CD4-positive, alpha-beta T cell treated with Interleukin-12 subunit alpha and Interleukin-12 subunit beta, for 1 hour (primary cell): Measurements from ENCODE around the gene SREK1.
"Not testable (repeated sequence)": the region's sequence is repeated elsewhere in the genome, so short reads cannot be mapped to it uniquely, and the experiment has no call there.

ENCODE experiments used
- DNase-seq: peaks from one replicate; pipeline ENCODE4 v3.0.0-alpha.2; 2020

Gene SREK1

DNA sequence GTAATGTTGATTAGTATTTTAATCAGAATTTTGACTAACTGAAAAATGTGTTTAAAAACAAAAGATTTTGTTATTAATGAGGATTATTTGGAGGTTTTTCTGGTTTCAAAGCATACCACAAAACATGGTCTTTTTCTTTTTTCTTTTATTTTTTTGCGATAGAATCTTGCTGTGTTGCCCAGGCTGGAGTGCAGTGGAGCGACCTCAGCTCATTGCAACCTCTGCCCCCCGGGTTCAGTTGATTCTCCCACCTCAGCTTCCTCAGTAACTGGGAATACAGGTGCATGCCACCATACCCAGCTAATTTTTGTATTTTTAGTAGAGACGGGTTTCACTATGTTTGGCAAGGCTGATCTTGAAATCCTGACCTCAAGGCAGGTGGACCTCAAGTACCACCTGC, 24.1 kb downstream of the SREK1 start:
- DNase-seq: no peak

DNA sequence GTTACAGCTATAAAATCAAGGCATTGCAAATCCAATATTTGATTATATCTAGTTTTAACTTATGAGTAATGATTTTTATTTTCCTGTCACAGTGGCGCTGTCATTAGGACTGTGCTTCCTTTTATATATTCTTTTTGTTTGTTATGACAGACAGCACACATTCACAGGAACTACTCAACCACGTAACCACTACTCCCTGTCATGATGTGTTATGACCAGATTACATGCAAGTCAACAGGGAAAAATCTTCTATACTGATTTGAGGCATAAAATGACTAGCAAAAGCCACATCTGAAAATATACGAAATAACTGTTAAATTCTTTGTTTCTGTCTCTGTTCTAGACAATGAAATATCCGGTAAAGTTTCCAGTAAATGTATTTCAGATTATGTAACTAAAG, 25.4 kb downstream of the SREK1 start:
- peak; percentile 38 for DNase-seq

DNA sequence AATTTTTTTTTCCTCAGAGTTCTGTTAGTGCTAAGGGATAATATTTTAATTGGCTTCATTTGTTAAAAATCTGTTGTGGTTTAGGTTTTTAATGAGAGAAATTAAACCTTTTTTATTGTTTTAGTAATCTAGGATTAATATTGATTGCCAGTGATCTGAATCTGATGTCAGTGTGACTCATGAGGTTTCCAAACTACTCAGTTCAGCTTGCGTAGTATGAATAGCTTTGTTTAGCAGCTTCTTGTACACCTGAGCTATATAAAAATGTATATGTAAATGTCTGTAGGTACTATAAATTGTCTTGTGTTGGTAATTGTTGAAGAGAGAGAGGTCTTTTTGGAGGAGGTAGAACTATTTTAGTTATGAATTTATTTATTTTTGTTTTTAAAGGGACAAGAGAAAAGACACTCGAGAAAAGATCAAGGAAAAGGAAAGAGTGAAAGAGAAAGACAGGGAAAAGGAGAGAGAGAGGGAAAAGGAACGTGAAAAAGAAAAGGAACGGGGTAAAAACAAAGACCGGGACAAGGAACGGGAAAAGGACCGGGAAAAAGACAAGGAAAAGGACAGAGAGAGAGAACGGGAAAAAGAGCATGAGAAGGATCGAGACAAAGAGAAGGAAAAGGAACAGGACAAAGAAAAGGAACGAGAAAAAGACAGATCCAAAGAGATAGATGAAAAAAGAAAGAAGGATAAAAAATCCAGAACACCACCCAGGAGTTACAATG, 26.3 kb downstream of the SREK1 start:
- no peak for DNase-seq

DNA sequence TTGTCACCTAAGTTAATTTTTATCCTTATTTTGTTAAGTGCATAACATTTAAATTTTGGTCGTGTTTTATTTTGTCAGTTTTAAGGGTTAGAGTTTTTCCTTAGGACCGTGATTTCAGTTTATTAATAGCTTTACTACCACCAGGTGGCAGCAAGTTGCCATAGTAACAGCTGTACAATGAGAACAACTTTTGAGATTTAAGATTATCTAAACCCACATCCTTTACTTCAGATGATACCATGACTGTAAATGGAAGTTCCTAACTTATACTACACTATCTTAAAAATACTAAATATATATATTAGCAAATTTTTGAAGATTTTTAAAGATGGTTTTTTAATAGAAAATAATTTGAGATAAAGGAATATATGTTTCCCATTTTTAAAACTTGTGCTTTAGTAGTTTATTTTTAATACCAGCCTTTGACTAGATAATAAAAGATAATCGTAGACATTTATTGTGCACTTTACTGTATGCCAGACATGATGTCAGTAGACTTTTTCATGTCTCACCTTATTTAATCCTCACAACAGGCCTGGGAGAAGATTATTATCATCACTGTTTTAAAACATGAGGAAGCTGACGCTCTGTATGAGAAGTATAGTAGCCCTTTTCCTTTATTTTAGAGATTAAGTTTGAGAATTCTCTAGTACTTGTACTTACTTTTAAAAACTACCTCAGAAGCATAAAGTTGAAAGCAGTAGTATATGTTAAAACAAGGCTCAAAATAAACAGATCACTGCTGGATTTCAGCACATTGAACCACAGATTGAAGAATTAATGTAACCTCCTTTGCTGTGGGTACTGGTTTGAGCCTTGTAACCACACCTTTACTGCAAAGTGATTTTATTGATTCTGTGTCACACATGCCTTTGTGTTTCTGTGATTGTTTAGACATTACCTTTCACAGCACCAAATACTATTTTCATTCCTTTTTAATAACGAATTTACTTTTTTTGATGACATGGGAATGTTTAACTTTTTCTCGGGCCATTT, 27.5 kb downstream of the SREK1 start:
- DNase-seq: peak; percentile 80

DNA sequence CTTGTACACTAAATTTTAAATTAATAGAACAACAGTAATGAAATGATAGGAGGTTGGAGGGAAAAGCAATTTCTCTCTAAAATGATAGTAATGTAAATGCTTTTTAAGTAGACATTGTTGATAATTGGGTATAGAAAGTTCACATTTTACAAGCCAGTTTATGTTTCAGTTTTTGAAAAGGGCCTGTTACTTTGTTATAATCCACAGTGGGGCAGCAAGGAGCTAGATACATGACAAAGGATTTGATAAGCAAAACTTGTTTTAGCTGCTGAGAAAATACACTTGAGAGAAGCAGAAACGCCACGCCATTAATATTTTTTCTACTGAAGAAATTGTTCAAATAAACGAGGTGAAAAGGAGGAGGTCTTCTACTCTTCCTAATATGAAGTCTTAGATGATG, 30.2 kb downstream of the SREK1 start:
- DNase-seq: no peak

DNA sequence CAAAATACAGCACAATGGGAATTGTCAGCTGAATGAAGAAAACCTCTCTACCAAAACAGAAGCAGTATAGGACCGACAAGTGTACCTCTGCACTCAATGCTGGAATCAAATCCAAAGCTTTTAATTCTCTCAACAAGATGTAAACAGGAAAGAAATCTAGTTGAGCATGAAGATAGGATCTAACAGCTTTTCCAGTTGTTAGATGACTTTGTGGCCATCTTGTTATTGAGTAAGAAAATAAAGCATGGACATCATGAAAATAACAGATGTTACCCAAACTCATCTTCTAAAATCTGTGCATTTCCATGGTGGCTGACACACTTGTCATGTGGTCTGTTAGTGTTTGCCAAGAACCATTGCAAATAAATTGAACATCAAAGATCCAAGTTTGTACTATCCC, 34.7 kb downstream of the SREK1 start:
- no peak for DNase-seq

DNA sequence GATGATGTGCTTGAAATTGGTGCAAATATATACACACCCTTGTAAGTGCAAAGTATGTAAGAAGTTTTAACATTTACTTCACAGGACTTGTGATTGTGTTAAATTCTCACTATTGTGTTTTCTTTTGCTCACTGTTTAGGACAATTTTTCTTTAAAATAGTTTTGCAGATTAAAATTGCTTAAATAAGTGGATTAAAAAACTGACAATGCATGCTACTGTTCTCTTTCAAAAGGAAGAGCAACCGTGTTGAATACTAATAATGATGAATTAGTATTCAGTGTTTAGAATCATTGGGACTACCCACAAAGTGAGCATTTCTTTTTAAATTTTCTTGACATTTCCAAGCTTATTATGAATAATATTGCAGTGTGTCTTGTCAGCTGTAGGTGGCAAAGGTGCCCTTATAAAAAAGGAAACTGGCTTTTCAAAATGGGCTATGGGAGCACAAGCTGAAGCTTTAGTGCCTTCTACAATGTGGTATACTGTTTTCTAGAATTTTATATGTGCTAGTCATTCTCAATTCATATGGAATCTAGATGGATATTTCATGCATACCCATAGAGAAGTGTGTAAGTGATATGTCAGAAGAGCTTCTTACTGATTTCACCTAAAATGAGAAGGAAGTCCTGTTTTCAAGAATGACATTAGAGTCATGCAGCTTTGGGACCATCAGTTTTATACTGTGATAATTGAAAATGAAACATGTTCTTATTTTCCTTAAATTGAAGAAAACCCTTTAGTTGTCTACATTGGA, 35.4 kb downstream of the SREK1 start:
- DNase-seq: no peak

DNA sequence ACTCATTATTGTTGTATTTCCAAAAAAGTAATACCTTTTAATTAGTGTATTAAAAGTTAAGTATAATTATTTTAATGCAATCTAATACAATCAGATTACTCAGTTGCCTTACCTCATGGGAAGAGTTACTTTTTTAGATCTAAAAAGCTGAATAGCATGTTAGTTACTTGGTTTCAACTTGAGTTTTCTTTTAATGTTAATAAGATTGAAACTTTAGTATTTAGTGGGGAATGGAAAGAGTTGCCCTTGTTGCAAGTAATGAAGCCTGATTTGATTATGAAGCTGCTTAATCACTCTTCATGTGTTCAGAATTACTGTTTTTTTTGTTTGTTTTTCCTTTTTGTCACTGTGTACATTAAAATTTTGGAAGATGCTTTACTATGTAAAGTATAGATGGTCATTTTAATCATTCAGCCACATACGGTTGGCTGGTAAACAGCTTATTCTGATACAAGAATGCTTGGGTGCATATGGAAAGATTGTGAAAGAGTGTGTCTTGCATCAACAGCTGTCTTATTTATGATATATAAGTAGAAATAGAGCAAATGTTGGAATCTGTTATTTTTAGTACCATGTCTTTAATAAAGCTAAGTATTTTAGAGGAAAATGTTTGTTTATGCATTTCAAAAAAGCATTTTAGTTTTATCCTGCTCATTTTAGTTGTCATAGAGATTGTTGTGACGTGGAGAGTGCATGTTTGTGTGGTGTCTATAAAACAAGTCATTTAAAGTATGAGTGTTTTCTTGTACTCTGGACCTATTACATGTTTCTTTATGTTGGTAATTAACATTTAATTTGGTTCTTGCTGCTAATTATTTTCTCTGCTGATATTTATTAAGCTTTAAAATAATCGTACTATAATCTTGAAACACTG, 36.4 kb downstream of the SREK1 start:
- DNase-seq: no peak

DNA sequence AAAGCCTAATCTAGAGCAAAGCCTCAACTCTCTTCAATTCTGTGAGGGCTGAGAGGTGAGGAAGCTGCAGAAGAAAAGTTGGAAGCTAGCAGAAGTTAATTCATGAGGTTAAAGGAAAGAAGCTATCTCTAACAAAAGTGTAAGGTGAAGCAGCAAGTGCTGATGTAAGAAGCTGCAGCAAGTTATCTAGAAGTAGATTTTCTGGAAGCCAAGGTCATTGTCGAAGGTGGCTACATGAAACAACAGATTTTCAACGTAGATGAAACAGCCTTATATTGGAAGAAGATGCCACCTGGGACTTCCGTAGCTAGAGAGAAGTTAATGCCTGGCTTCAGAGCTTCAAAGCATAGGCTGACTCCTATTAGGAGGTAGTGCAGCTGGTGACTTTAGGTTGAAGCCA, 42.0 kb downstream of the SREK1 start:
- no peak for DNase-seq

DNA sequence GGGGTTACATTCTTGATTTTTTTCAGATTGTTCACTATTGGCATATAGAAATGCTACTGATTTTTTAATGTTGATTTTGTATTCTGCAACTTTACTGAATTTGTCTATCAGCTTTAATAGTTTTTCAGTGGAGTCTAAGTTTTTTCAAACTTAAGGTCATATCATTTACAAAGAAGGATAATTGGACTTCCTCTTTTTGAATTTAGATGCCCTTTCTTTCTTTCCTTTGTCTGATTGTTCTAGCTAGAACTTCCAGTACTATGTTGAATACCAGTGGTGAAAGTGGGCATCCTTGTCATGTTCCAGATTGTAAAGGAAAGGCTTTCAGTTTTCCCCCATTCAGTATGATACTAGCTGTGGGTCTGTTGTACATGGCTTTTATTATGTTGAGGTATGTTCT, 49.3 kb downstream of the SREK1 start:
- DNase-seq: no peak

DNA sequence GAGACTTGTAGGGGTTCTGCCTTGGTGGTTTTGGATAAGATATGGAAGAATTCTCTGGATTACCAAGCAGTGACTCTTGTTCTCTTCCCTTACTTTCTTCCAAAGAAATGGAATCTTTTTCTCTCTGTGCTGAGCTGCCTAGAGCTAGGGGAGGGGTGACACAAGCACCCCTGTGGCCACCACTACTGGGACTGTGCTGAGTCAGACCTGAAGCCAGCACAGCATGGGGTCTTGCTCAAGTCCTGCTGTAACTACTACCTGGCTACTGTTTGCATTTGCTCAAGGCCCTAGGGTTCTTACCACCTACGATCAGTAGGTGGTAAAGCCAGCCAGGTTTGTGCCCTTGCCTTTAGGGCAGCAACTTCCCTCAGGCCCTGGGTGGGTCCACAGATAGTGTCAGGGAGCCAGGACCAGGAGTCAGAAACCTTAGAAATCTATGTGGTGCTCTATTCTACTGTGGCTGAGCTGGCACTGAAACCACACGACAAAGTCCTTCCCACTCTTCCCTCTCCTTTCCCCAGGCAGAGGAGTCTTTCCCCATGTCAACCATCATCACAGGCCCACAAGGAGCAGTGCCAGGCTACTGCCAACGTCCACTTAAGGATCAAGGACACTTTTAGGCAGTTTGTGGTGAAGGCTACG, 53.8 kb downstream of the SREK1 start:
- DNase-seq: no peak

DNA sequence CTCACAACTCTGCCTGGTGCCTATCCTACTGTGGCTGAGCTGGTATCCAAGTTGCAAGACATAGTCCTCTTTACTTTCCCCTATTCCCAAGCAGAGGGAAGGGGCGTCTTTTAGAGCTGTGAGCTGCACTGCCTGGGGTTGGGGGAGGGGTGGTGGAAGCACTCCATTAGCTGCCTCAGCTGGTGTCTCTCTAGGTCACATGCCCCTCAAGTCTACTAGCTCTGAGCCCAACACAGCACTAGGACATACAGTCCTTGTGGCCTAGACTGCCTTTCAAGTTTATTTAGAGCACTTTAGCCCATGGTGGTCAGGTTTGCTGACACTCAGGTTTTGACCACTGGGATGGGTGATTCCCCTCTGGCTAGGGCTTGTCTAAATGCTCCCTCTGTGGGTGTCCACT, 54.7 kb downstream of the SREK1 start:
- no peak for DNase-seq

DNA sequence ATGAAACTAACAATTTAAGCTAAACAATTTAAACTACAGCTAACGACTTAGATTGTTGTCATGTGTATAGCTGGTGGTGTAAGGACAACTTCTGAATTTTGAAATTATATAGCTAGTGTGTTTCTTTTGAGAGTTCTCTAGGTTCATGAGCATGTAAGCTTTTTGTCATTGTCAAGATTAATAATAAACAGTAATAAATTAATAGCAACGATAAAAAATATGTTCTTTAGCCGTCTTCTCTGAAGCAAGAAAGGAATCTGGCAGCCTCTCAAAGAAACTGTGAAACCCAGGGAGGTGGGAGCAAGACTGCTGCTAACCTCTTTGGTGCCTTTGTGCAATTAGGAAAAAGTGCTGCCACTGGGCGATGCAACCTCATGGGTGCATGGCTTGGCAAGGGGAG, 59.4 kb downstream of the SREK1 start:
- no peak for DNase-seq

DNA sequence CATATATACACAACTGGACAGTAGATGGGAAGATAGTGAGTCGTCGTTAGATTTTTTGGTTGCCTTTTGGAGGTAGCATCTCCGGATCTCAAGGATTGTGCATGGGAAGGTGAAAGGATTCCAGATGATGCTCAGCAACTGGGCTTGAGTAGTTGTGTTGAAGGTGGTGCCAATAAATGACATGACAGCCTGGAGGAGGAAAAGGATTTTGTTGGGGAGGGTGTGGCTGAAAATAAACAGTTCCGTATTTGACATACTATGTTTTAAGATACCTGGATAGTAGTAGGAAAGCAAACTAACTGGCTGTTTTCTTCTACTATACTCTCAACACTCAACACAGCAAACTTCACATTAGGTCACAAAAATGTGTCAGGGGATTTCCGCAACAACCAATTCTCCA, 62.4 kb downstream of the SREK1 start:
- no peak for DNase-seq

DNA sequence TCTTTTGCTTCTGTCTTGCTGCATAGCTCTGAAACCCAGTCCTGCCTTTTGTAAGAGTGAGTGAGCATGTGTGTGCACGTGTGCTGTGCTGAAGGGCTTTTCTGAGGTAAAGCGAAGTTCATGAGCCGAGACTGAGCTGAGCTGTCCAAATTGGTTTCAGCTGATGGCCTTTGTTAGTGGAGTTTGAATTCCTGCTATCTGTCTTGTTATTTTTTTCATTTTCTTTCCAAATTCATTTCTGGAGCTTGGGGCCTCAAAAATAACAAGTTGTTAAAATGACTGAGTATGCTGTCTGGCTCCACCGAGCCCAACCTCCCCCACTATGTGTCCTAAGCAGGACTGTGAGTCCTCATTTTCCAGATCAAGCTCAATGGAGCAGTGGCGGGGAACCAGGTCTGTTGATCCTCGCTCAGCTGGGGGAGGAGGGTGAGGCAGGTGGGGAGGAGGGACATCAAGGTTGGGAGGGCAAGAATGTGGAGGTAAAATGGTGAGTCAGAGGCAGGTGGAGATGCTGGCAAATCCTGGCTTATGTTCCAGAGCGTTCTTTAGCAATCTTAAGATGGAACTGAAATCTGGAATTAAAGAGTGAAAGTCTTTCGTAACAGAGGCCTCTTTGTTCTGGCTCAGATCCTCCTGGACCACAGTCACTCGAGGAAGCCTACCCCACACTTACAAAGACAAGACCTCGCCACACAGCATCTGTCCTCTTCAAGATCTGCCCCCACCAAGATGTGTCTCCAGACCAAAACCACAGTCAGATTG, 63.9 kb downstream of the SREK1 start:
- no peak for DNase-seq

DNA sequence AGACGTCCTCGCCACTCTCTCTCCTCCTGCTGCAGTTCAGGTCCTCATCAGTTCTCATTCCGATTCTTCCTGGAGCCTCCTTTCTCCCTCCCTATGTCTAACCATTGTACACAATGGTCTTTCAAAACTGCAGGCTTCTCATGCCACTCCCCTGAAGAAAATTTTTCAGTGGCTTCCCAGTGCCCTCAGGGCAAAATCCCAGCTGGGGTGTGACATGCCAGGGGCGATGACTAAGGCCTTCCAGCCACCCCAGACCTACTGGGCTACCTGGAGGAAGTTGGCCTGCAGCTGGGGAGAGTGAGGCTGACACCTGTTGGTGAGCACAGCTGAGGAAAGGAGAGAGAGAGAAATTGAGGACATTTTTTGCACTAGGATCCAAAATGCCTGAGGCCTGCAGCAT, 65.2 kb downstream of the SREK1 start:
- DNase-seq: no peak

DNA sequence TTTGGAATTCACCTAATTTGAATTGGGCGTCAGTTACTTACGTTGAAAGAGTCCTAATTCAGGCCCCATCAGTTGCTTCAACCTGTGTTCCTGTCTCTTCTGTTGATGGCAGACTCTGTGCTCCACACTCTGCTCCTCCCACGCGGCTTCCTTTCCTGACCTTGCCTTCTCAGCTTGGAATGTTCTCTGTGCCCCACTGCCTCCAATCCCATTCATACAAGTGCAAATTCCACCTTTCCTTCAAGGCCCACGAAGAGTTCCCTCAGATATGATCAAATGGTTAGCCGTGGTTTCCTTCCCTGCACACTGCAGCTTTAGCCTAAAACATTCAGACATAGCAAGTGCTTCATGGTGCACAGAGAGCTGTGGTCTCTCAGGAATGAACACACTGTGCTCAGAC, 65.7 kb downstream of the SREK1 start:
- no peak for DNase-seq

DNA sequence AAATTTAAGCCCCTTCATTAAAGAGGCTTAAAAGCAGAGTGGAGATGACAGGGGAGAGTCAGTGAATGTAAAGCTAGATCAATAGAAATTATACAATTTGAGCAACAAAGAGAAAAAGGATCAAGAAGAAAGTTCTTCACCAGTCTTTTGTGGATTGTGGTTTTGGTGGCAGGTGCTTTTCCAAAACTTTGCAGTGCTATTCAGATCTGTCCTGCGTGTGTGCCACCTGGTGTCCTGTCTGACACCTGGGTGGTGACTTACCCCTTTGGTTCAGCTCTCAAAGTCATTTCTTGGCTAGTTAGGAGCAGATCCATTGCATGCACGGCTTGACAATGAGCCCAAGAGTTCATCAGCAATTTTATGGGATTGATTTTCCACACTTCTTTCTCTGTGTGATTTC, 69.4 kb downstream of the SREK1 start:
- no peak for DNase-seq

DNA sequence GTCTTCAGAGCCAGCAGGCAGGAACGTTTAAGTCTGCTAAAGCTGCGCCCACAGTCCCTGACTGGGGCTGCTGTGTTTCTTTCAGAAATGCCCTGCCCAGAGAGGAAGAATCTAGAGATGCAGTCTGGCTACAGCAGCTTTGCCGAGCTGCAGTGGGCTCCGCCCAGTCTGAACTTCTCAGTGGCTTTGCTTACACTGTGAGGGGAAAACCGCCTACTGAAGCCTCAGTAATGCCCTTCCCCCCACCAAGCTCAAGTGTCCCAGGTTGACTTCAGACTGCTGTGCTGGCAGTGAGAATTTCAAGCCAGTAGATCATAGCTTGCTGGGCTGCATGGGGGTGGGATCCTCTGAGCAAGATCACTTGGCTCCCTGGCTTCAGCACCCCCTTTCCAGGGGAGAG, 78.4 kb downstream of the SREK1 start:
- DNase-seq: no peak

DNA sequence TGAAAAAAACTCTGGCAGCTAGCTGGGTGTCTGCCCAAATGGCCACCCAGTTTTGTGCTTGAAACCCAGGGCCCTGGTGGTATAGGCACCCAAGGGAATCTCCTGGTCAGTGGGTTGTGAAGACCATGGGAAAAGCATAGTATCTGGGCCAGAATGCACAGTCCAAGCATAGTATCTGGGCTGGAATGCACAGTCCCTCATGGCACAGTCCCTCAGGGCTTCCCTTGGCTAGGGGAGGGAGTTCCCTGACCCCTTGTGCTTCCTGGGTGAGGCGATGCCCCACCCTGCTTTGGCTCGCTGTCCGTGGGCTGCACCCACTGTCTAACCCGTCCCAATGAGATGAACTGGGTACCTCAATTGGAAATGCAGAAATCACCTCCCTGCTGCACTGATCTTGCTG, 78.8 kb downstream of the SREK1 start:
- not testable (repeated sequence) for DNase-seq

DNA sequence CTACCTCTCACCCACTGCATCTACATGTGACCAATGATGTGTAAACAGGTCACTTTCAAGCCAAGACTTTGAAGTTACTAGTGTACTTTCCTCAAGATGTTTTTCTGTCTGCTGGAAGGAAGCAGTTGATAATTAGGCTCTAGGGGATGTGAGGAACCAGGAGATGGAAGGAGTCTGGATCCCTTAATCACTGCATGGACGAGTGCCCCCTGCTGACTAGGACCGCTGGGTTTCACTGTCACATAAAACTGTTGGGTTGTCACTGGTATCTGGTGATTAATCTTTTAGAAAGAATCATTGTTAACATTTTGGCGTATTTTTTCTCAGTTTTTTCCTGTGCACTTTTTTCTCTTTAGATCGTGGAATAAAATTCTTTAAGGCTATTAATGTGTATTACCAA, 79.5 kb downstream of the SREK1 start:
- no peak for DNase-seq
